GM21737 (cell line): ENCODE measurements around the gene PSME1.

Source experiments
- ATAC-seq: cut with Tn5 transposase; IDR thresholded peaks from one replicate; pipeline ENCODE4 v1.9.1; 2021; ENCODE audit warnings: mild to moderate bottlenecking, moderate library complexity; ENCODE audit not compliant: unreplicated experiment

PSME1 gene

DNA sequence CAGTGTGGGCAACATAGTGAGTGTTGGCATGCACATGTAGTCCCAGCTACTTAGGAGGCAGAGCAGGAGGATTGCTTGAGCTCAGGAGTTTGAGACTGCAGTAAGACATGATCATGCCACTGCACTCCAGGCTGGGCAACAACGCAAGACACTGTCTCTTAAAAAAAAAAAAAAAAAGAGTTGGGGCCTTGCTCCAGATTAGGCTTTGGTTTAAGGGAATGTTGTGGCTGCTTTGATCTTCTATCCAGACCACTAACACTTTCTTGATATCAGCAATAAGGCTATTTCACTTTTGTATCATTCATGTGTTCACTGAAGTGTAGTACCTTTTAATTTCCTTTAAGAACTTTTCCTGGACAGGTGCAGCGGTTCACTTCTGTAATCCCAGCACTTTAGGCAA is 8.3 kb upstream of the PSME1 start:
- no peak for ATAC-seq

DNA sequence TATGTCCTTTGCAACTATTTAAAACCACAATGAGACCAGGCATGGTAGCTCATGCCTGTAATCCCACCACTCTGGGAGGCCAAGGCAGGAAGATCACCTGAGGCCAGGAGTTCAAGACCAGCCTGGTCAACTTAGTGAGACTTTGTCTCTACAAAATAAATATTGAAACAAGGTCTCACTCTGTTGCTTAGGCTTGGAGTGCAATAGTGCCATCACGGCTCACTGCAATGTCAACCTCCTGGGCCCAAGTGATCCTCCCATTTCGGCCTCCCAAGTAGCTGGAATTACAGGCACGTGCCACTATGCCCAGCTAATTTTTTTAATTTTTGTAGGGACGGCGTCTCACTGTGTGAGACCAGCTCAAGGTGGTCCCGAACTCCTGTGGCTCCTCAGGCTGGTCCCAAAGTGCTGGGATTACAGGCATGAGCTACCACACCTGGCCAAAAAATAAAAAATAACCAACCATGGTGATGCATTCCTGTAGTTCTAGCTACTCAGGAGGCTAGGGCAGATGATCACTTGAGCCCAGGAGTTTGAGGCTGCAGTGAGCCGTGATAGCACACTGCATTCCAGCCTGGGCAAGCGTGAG is 6.5 kb upstream of the PSME1 start:
- ATAC-seq, result no peak

- no peak for ATAC-seq
Observed at GRCh38 chr14:24130380-24130716, 5.6 kb upstream of the PSME1 start, which contains the start of gene FITM1. Gene FITM1, plus strand, starts transcription at chr14:24130659. Its CDS starts 905 bp downstream, at chr14:24131564.

- ATAC-seq, result no peak
Observed at GRCh38 chr14:24130717-24131548, 5.1 kb upstream of the PSME1 start.

DNA sequence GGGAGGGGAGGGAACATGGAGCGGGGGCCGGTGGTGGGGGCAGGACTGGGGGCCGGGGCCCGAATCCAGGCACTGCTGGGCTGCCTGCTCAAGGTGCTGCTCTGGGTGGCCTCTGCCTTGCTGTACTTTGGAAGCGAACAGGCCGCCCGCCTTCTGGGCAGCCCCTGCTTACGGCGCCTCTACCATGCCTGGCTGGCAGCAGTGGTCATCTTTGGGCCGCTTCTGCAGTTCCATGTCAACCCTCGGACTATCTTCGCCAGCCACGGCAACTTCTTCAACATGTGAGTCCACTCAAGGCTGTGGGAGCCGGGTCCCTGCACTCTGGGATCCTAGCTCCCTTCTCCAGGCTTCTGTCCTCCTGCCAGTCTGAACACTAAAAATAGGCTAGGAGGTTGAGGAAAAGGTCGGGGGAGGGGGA is 4.4 kb upstream of the PSME1 start:
- no peak for ATAC-seq

DNA sequence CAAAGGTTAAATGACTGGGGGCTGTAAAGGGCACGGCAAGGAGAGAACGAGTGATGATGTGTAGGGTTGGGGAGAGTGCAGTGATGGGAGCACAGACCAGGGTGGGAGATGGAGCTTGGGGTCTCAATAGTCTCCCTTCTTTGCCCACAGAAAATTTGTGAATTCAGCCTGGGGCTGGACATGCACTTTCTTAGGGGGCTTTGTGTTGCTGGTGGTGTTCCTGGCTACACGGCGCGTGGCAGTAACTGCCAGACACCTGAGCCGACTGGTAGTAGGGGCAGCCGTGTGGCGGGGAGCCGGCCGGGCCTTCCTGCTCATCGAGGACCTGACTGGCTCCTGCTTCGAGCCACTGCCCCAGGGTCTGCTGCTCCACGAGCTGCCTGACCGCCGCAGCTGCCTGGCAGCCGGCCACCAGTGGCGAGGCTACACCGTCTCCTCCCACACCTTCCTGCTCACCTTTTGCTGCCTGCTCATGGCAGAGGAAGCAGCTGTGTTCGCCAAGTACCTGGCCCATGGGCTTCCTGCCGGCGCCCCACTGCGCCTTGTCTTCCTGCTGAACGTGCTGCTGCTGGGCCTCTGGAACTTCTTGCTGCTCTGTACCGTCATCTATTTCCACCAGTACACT is 3.8 kb upstream of the PSME1 start:
- no peak for ATAC-seq

GRCh38 chr14:24132976-24133375 is 3.0 kb upstream of the PSME1 start:
- ATAC-seq, result no peak

GRCh38 chr14:24133735-24134134 is 2.3 kb upstream of the PSME1 start:
- ATAC-seq, result no peak

DNA sequence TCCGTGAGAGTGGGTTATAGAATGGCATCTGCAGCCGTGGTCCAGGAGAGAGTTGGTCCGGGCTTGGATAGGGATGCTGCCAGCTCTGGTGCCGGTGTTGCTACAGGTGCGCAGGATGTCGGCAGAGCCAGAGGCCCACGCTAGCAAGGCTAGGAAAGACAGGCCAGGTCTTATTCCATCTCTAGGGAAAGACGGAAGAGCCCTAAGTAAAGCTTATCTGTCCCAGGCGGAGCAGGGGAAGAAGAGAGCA is 485 bp upstream of the PSME1 start:
- no peak for ATAC-seq

- ATAC-seq, result no peak
Observed at GRCh38 chr14:24136684-24137528, 912 bp downstream of the PSME1 start.

GRCh38 chr14:24137529-24138395 is 1.8 kb downstream of the PSME1 start:
- ATAC-seq, result no peak

DNA sequence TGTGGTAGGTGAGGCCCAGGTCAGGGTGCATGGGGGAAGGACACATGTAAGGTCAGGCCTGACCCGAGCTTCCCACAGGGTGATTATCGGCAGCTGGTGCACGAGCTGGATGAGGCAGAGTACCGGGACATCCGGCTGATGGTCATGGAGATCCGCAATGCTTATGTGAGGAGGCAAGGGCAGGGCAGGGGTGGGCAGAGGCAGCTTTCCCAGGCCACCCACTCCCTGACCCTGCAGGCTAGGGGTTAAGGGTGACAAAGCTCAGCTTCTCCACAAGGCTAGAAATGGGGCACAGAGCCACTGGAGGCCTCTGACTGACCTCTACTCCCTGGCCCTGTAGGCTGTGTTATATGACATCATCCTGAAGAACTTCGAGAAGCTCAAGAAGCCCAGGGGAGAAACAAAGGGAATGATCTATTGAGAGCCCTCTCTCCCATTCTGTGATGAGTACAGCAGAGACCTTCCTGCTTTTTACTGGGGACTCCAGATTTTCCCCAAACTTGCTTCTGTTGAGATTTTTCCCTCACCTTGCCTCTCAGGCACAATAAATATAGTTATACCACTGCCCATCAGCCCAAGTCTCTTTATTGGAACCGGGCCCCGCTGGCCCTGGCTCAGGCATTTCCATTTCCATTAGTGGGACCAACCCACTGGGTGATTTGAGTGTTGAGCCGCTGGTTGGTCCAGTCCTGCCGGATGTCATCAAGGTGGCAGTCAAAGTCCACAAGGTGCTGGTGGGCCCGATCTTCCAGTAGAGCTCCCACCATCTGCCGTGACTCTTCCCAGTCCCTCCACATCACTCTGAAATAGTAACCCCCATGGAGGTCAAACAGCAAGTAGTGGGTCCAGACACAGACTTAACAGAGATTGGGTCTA is 2.6 kb downstream of the PSME1 start:
- no peak for ATAC-seq

- ATAC-seq, result no peak
Observed at GRCh38 chr14:24139272-24139934, 3.4 kb downstream of the PSME1 start.

DNA sequence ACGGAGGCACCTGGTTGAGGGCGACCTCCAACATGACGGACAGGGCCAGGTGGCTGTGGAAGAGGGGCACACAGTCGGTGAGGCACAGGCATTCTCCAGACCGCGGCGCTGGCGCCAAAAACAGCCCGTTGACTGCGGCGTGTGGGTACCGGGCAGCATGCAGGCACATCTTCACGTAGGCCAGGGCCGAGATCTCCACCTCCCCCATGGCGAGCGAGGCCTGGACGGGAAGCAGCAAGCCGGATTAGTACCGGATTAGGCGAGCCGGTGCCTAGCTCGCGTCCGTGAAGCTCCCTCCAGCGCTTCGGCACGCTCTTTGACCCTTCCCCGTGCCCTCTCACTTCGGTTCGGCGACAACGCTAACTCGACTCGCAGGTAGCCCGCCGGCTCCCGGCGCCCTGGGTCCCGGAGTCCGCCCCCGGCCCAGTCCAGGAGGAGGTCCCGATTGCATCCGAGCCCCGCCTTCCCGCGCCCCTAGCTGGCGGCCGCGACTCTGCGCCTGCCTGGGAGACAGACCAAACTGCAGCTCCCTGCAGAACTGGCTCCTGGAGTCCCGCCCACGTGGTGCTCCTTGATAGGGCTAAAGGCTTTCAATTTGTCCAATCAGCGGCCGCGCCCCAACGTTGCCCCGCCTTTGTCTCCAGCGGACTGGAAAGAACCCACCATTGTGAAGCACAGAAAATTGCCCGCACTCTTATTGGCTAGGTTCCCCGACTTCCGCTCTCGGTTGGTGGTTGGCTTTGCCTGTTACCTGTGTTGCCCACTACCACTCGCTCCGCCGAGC is 5.3 kb downstream of the PSME1 start, which contains the start of gene EMC9:
EMC9 (minus strand) TSS at position 495 of the 784 bp plus-strand sequence; CDS start at position 208, 287 bp downstream.
- ATAC-seq, result peak; percentile 80

GRCh38 chr14:24143511-24143910 is 7.5 kb downstream of the PSME1 start:
- no peak for ATAC-seq

DNA sequence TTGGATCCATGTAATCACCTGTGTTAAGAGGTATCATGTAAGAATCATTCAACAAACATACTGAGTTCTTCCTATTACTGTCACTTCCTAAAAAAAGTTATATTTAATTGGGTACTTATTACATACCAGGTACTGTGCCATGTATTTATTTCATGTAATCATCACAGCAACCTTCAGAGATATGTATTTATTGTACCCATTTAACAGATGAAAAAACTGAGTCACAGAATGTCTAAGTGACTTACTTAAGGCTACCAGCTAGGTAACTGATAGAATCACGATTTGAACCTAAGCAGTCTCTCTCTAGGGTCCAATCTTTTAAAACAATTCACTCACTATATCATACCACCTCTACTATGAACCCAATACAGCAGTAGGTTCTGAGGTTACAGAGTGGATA is 8.5 kb downstream of the PSME1 start:
- ATAC-seq, result no peak

- ATAC-seq, result no peak
Observed at GRCh38 chr14:24145219-24145618, 9.2 kb downstream of the PSME1 start.
